Heart left ventricle (tissue), 13 donors: ENCODE data around the gene CRY2.

Experiments used
- CTCF ChIP-seq, 12 donors: fragments of 200-600 bp; sonication (generic) in 4 of 12; IDR thresholded peaks; one replicate each; pipeline versions ENCODE4 v1.5.0 to v1.8.0; 2018 to 2022; ENCODE audit warnings: antibody characterized with exemption in 12 of 12, mild to moderate bottlenecking in 5 of 12
- POLR2A ChIP-seq, 2 donors: fragments of 450-650 bp; IDR thresholded peaks; one replicate each; pipeline ENCODE4 v1.6.1; 2017; ENCODE audit warnings: antibody characterized with exemption in 2 of 2, mild to moderate bottlenecking in 2 of 2, moderate library complexity in 2 of 2
- donor health status: ischemic (EF 13 %, LVEDD 7.1; RV severe dilation, severe dysfunction).
- donor health status: DM: no; HTN: yes; CAD: no.
- donor health status: DM: no; HTN: no; CAD: no.
- donor health status: ischemic (EF 25% LVEDD 6.9; RV normal size, moderate dysfunction).
- donor health status: ischemic (EF 25% LVEDD 5.7; RV mildly dilated, moderate dysfunction).
- donor health status: ischemic (EF 35%, LVEDD 5.7; RV mildly dilated, moderate dysfunction).
- donor health status: nonischemic (EF 11% LVEDD 7.7; RV severe dilation, severe dysfunction).
- donor health status: DM: yes; HTN: yes; CAD: no.
- donor health status: PGD.
- donor health status: ischemic (EF 29% LVEDD 5.4; RV normal size, mild dysfunction).
- donor health status: nonischemic (EF 23%, LVEDD 6.1; RV moderate dilation, normal function).

GRCh38 chr11:45900916-45901617 is 53.8 kb downstream of the CRY2 start:
- TF ChIP-seq CTCF (IDR thresholded peaks at IDR 0.05) (no peak), POLR2A (IDR thresholded peaks at IDR 0.05) (no peak)
